Mesendoderm (in vitro differentiated cells): ENCODE measurements around the gene GFPT1. TPM values are rescaled to one million over a fixed set of nuclear protein-coding genes. Genes with fewer than 3 reads are reported as not detected.
A peak's percentile ranks its signal among the peaks of the same experiment; 100 is the strongest.

Source experiments
- DNase-seq: peaks from one replicate; pipeline ENCODE4 v3.0.0; 2013
- H2AK5ac ChIP-seq: 2 replicates; pipeline ENCODE4 v1.6.1; 2013; ENCODE audit warnings: low read length, inconsistent platforms
- H2BK120ac ChIP-seq: 2 replicates; pipeline ENCODE4 v1.6.1; 2013; ENCODE audit warnings: low read depth, mild to moderate bottlenecking, low read length, moderate library complexity, mixed read lengths
- H2BK15ac ChIP-seq: replicated peaks from 2 replicates; pipeline ENCODE4 v1.6.1; 2013; ENCODE audit warnings: low read depth, mild to moderate bottlenecking, moderate library complexity
- H2BK5ac ChIP-seq: 2 replicates; pipeline ENCODE4 v1.6.1; 2013; ENCODE audit warnings: low read length, inconsistent platforms
- H3K18ac ChIP-seq: 2 replicates; pipeline ENCODE4 v1.6.1; 2013; ENCODE audit warnings: mild to moderate bottlenecking, low read length, mixed read lengths
- H3K23ac ChIP-seq: one replicate; pipeline ENCODE4 v1.6.1; 2013; ENCODE audit warnings: low read length
- H3K27ac ChIP-seq: 2 replicates; pipeline ENCODE4 v1.5.1; 2013; ENCODE audit warnings: low read depth, mild to moderate bottlenecking, inconsistent platforms, low read length, moderate library complexity
- H3K27me3 ChIP-seq: 2 replicates; pipeline ENCODE4 v1.6.1; 2013; ENCODE audit warnings: low read length, control low read depth, mild to moderate bottlenecking, inconsistent platforms; ENCODE audit not compliant: insufficient read depth, poor library complexity
- H3K36me3 ChIP-seq: 2 replicates; pipeline ENCODE4 v1.6.1; 2013; ENCODE audit warnings: low read length, inconsistent platforms; ENCODE audit not compliant: control insufficient read depth, insufficient read depth
- H3K4ac ChIP-seq: one replicate; pipeline ENCODE4 v1.6.1; 2013; ENCODE audit warnings: low read depth, mild to moderate bottlenecking, low read length, moderate library complexity
- H3K4me1 ChIP-seq: 2 replicates; pipeline ENCODE4 v1.6.1; 2013; ENCODE audit warnings: low read depth, low read length, inconsistent platforms; ENCODE audit not compliant: control insufficient read depth
- H3K4me2 ChIP-seq: 2 replicates; pipeline ENCODE4 v1.6.1; 2013; ENCODE audit warnings: low read length
- H3K4me3 ChIP-seq: 2 replicates; pipeline ENCODE4 v1.5.1; 2013; ENCODE audit warnings: mild to moderate bottlenecking, low read length
- H3K56ac ChIP-seq: one replicate; pipeline ENCODE4 v1.6.1; 2013; ENCODE audit warnings: low read length
- H3K79me1 ChIP-seq: 2 replicates; pipeline ENCODE4 v1.6.1; 2013; ENCODE audit warnings: low read length, inconsistent platforms
- H3K79me2 ChIP-seq: 2 replicates; pipeline ENCODE4 v1.6.1; 2013; ENCODE audit warnings: mild to moderate bottlenecking, low read length; ENCODE audit not compliant: control insufficient read depth, insufficient read depth
- H3K9ac ChIP-seq: 2 replicates; pipeline ENCODE4 v1.6.1; 2013; ENCODE audit warnings: low read length, inconsistent platforms
- H4K5ac ChIP-seq: one replicate; pipeline ENCODE4 v1.6.1; 2013; ENCODE audit warnings: low read length
- H4K8ac ChIP-seq: one replicate; pipeline ENCODE4 v1.6.1; 2013; ENCODE audit warnings: low read depth, mild to moderate bottlenecking, control low read depth, low read length, moderate library complexity
- WGBS: extraction: QIAGEN DNeasy Blood & Tissue Kit; methylation state at CpG from one replicate; pipeline ENCODE4 v1.1.7; 2013; ENCODE audit warnings: low lambda C conversion rate, missing lambda C conversion rate; ENCODE audit not compliant: insufficient coverage; ENCODE audit errors: extremely low coverage; 5-methylcytosine and 5-hydroxymethylcytosine counted together
- small RNA-seq: library from polyadenylated mRNA; stranded (forward); fragments of <200 nt; extraction: miRNeasy Mini kit (QIAGEN cat#:217004); gene quantifications from one replicate; pipeline ENCODE3, GENCODE V24; 2013; ENCODE audit not compliant: insufficient read depth

Gene GFPT1

DNA sequence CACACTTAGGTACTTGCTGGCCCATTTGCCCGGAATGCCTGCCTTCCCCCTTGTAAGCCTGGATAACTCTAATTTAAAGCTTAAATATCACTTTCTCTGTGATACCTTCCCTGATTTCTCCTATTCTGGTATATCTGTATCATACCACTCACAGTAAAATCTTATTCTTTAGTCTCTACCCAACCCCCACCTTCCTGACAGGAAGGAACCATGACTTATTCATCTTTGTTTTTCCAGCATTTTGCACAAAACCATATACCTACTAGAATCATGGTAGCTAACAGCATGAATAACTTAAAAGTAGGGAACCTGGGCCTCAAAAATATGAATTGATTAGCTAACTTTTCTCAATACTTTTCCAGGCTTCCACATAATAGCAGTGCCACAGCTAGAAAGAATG lies 111.5 kb downstream of the GFPT1 start:
- Histone ChIP-seq H3K27me3 (no peaks in the 10 kb centered on the region), H4K5ac (no peak overlapping the region), H3K23ac (no peak overlapping the region), H3K4me2 (no peak overlapping the region), H3K79me1 (no peaks in the 10 kb centered on the region), H2AK5ac (no peak overlapping the region), H3K9ac (no peak overlapping the region), H3K79me2 (no peaks in the 10 kb centered on the region), H3K4me1 (peaks cover 2% of the 10 kb centered on the region), H3K4me3 (no peak overlapping the region), H4K8ac (no peak overlapping the region), H2BK5ac (no peak overlapping the region), H3K27ac (no peak overlapping the region), H3K36me3 (no peaks in the 10 kb centered on the region), H2BK120ac (no peak overlapping the region), H3K18ac (no peak overlapping the region), H2BK15ac (no peak overlapping the region), H3K4ac (no peak overlapping the region), H3K56ac (no peak overlapping the region)
- no CpG with 5 or more reads among the region's 1 CpG for WGBS
- DNase-seq = no peak

DNA sequence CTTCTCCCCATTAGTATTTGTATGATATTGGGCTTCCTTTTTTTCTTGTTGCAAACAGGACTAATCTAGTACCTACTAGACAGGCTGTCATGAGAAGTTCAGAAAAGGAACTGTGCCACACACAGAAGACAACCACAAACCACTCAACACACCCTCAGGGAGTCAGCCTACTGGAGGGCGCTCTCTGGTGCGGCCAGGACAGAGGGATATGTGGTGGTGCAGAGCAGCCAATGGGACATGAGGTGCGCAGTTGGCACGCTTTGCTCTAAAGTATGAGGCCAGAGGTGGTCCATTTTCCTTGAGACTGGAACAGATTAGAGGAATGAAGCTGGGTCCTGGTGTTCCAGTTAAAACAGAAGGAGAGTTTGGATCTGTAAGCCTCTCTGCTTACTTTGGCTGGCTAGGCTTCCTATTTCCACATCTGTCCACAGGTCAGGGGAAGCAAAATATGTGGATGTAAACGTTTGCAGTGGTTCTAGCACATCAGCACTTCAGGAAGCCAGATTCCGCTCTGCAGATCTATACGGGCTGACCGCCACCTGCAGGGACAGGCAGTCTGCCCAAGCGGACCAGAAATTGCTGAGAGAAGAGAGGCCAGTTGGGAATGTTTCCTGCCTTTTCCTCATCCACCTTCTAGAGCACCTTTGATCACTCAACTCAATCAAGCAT lies 114.1 kb downstream of the GFPT1 start:
- no peak overlapping the region for H2BK5ac ChIP-seq
- H2BK120ac ChIP-seq = no peak overlapping the region
- no peak overlapping the region for H2AK5ac ChIP-seq
- H3K79me2 ChIP-seq = no peaks in the 10 kb centered on the region
- no peak overlapping the region for H3K27ac ChIP-seq
- H4K8ac ChIP-seq = no peak overlapping the region
- no peak overlapping the region for H3K56ac ChIP-seq
- H3K4me2 ChIP-seq = no peak overlapping the region
- H3K4ac ChIP-seq = no peak overlapping the region
- H3K79me1 ChIP-seq = no peaks in the 10 kb centered on the region
- no peak overlapping the region for H4K5ac ChIP-seq
- H3K23ac ChIP-seq = no peak overlapping the region
- peak; percentile 13 for DNase-seq
- H3K9ac ChIP-seq = no peak overlapping the region
- no peak overlapping the region for H2BK15ac ChIP-seq
- H3K4me1 ChIP-seq = no peaks in the 10 kb centered on the region
- H3K36me3 ChIP-seq = no peaks in the 10 kb centered on the region
- H3K27me3 ChIP-seq = no peaks in the 10 kb centered on the region
- H3K4me3 ChIP-seq = no peak overlapping the region
- WGBS = no CpG with 5 or more reads among the region's 9 CpGs
- H3K18ac ChIP-seq = no peak overlapping the region

DNA sequence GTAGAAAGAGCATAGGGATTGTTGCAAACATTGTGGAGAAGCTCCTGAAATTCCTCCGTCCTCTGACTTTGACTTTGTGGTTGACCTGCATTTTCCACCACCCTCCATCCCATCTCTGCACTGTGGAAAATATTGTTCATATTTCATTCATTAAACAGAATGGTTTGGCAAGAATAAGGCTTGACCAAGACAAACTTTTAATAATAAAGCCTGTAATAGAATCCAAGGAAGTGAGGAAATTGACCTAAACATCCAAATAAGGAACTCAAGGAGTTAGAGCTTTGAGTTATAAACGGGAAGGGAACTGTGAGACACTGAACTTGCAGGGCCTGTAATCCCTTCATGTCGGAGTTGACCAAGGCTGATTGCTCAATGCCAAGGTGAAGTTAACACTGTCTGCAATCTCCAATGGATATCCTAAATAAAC lies 115.2 kb downstream of the GFPT1 start:
- no peaks in the 10 kb centered on the region for H3K79me2 ChIP-seq
- no peak overlapping the region for H3K4ac ChIP-seq
- H3K4me1 ChIP-seq = no peaks in the 10 kb centered on the region
- no peaks in the 10 kb centered on the region for H3K27me3 ChIP-seq
- no peaks in the 10 kb centered on the region for H3K79me1 ChIP-seq
- H2BK15ac ChIP-seq = no peak overlapping the region
- H3K56ac ChIP-seq = no peak overlapping the region
- H2AK5ac ChIP-seq = no peak overlapping the region
- no peak overlapping the region for H3K4me3 ChIP-seq
- H3K23ac ChIP-seq = no peak overlapping the region
- no peak overlapping the region for H3K4me2 ChIP-seq
- H3K36me3 ChIP-seq = no peaks in the 10 kb centered on the region
- H2BK120ac ChIP-seq = no peak overlapping the region
- no peak overlapping the region for H3K27ac ChIP-seq
- no peak overlapping the region for H3K18ac ChIP-seq
- no peak for DNase-seq
- WGBS = no CpG with 5 or more reads among the region's 3 CpGs
- H3K9ac ChIP-seq = no peak overlapping the region
- no peak overlapping the region for H4K8ac ChIP-seq
- H2BK5ac ChIP-seq = no peak overlapping the region
- H4K5ac ChIP-seq = no peak overlapping the region

Small RNA genes within 50 kb of the gene (small RNA-seq; reads per million reads assigned to genes)
- not detected for gene RF00019
